Neural progenitor cell (in vitro differentiated cells): ENCODE data around the gene BTRC. TPM values are rescaled to one million over a fixed set of nuclear protein-coding genes. Genes with fewer than 3 reads are reported as not detected.

Experiments used
- DNase-seq: peaks from one replicate; pipeline ENCODE4 v3.0.0-alpha.2; 2016; ENCODE audit warnings: low spot score
- H2AFZ ChIP-seq: fragments of 200-600 bp; sonication (generic); replicated peaks from 2 replicates; pipeline ENCODE4 v1.6.1; 2016; ENCODE audit warnings: antibody characterized with exemption
- H3F3A ChIP-seq: fragments of 200-600 bp; sonication (generic); 2 replicates; pipeline ENCODE4 v1.6.1; 2016; ENCODE audit warnings: antibody characterized with exemption, low read depth
- H3K27ac ChIP-seq: fragments of 200-600 bp; sonication (generic); 2 replicates; pipeline ENCODE4 v1.5.1; 2016; ENCODE audit warnings: mild to moderate bottlenecking
- H3K27me3 ChIP-seq: fragments of 200-600 bp; sonication (generic); 2 replicates; pipeline ENCODE4 v1.6.1; 2016; ENCODE audit warnings: mild to moderate bottlenecking, moderate library complexity
- H3K36me3 ChIP-seq: fragments of 200-600 bp; sonication (generic); 2 replicates; pipeline ENCODE4 v1.5.1; 2016
- H3K4me1 ChIP-seq: fragments of 200-600 bp; sonication (generic); 2 replicates; pipeline ENCODE4 v1.6.1; 2016; ENCODE audit warnings: mixed run types
- H3K4me2 ChIP-seq: fragments of 200-600 bp; sonication (generic); 2 replicates; pipeline ENCODE4 v1.6.1; 2016
- H3K4me3 ChIP-seq: fragments of 200-600 bp; sonication (generic); 2 replicates; pipeline ENCODE4 v1.5.1; 2016
- H3K79me2 ChIP-seq: fragments of 200-600 bp; sonication (generic); 2 replicates; pipeline ENCODE4 v1.6.1; 2016; ENCODE audit warnings: low read depth
- H3K9ac ChIP-seq: fragments of 200-600 bp; sonication (generic); 2 replicates; pipeline ENCODE4 v1.6.1; 2016
- H3K9me3 ChIP-seq: fragments of 200-600 bp; sonication (generic); 2 replicates; pipeline ENCODE4 v1.5.1; 2016; ENCODE audit warnings: low read depth
- H4K20me1 ChIP-seq: fragments of 200-600 bp; sonication (generic); 2 replicates; pipeline ENCODE4 v1.6.1; 2016; ENCODE audit warnings: low read depth
- H3K27ac Mint-ChIP-seq: 3 replicates; pipeline ENCODE4 v1.8.0; 2021; ENCODE audit warnings: mixed read lengths
- H3K27me3 Mint-ChIP-seq: 2 replicates; pipeline ENCODE4 v1.8.0; 2022; ENCODE audit warnings: low read depth, mild to moderate bottlenecking, inconsistent platforms, moderate library complexity, mixed read lengths; ENCODE audit not compliant: insufficient read depth
- H3K36me3 Mint-ChIP-seq: 3 replicates; pipeline ENCODE4 v1.8.0; 2021; ENCODE audit warnings: mixed read lengths
- H3K4me1 Mint-ChIP-seq: 3 replicates; pipeline ENCODE4 v1.8.0; 2021; ENCODE audit warnings: mixed read lengths
- H3K4me3 Mint-ChIP-seq: 3 replicates; pipeline ENCODE4 v1.8.0; 2021; ENCODE audit warnings: mild to moderate bottlenecking, moderate library complexity, mixed read lengths
- H3K9me3 Mint-ChIP-seq: 3 replicates; pipeline ENCODE4 v1.8.0; 2020; ENCODE audit warnings: mixed read lengths
- EZH2 ChIP-seq: fragments of 200-600 bp; sonication (generic); IDR thresholded peaks from 2 replicates; pipeline ENCODE4 v1.6.1; 2017; ENCODE audit warnings: antibody characterized with exemption, mild to moderate bottlenecking, moderate library complexity
- EZH2phosphoT487 ChIP-seq: fragments of 200-600 bp; sonication (generic); IDR thresholded peaks from 2 replicates; pipeline ENCODE4 v1.6.1; 2017; ENCODE audit warnings: antibody characterized with exemption
- total RNA-seq: library from RNA; depleted of rRNA; stranded (reverse); fragments of >200 nt; gene quantifications from 2 replicates; pipeline ENCODE4 v1.2.3, GENCODE V29; 2015; ENCODE audit warnings: low replicate concordance
- TF ChIP-seq, protein P1 (sequence below): fragments of 200-600 bp; sonication (generic); IDR thresholded peaks from 2 replicates; pipeline ENCODE4 v1.5.1; 2017; ENCODE audit warnings: antibody characterized with exemption, mild to moderate bottlenecking

Gene BTRC
- total RNA-seq, 1 donor from 2014 or later, result 25.4 TPM

DNA sequence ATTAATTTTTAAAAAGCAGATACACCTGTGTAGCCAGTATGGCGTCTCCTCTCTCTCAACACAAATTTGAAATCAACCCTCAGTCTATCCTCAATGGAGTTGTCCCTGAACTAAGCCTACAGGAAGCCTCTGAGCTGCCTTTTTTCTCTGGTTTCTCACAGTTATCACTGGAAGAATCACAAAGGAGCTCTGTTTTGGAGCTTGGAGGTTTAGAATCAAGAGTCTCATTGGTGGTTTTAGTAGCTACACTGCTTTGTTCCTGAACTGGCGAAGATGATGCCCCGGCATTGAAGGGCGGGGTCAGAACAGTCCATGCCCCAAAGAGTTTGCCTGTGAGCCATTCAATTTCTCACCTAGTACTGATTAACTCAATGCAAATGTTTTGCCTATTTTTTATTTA lies 16.1 kb upstream of the BTRC start:
- Histone ChIP-seq H4K20me1 (no peaks in the 10 kb centered on the region), H3K79me2 (no peaks in the 10 kb centered on the region), H3K4me2 (no peak overlapping the region), H3K9ac (no peak overlapping the region), H3K4me3 (no peak overlapping the region), H3K9me3 (no peaks in the 10 kb centered on the region), H3F3A (no peaks in the 10 kb centered on the region), H3K27ac (no peak overlapping the region), H3K4me1 (no peaks in the 10 kb centered on the region), H3K27me3 (no peaks in the 10 kb centered on the region), H3K36me3 (no peaks in the 10 kb centered on the region), H2AFZ (no peak overlapping the region)
- H3K9me3 Mint-ChIP-seq, result no peaks in the 10 kb centered on the region
- no peak overlapping the region for H3K4me3 Mint-ChIP-seq
- peaks cover 6% of the 10 kb centered on the region for H3K27me3 Mint-ChIP-seq
- H3K36me3 Mint-ChIP-seq, result no peaks in the 10 kb centered on the region
- H3K4me1 Mint-ChIP-seq, result no peaks in the 10 kb centered on the region
- no peak overlapping the region for H3K27ac Mint-ChIP-seq
- no peak for DNase-seq
- no peak for TF ChIP-seq EZH2
- no peak for TF ChIP-seq EZH2phosphoT487
- TF ChIP-seq, protein P1, sequence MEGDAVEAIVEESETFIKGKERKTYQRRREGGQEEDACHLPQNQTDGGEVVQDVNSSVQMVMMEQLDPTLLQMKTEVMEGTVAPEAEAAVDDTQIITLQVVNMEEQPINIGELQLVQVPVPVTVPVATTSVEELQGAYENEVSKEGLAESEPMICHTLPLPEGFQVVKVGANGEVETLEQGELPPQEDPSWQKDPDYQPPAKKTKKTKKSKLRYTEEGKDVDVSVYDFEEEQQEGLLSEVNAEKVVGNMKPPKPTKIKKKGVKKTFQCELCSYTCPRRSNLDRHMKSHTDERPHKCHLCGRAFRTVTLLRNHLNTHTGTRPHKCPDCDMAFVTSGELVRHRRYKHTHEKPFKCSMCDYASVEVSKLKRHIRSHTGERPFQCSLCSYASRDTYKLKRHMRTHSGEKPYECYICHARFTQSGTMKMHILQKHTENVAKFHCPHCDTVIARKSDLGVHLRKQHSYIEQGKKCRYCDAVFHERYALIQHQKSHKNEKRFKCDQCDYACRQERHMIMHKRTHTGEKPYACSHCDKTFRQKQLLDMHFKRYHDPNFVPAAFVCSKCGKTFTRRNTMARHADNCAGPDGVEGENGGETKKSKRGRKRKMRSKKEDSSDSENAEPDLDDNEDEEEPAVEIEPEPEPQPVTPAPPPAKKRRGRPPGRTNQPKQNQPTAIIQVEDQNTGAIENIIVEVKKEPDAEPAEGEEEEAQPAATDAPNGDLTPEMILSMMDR, result no peak

DNA sequence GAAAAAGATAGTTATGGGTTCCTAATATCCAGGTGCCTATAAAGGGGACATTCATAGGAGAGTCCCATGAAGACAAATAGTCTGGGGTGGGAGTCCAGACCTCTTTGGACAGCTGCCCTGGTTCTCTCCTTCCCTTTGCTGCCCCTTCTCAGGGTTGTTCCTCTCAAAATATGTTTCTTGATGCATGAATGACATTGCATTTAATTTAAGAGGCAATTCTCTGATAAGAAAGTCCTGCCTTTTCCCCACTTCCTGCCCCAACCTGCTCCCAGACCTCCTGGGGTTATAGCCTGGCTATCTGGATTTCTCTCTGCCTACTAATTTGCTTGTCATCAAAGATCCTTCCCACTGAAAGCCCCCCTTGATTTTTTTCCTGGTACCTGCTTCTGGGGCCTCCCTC lies 12.5 kb upstream of the BTRC start:
- TF ChIP-seq EZH2phosphoT487 (no peak), EZH2 (no peak)
- H3K27ac Mint-ChIP-seq, result no peak overlapping the region
- no peaks in the 10 kb centered on the region for H3K4me1 Mint-ChIP-seq

DNA sequence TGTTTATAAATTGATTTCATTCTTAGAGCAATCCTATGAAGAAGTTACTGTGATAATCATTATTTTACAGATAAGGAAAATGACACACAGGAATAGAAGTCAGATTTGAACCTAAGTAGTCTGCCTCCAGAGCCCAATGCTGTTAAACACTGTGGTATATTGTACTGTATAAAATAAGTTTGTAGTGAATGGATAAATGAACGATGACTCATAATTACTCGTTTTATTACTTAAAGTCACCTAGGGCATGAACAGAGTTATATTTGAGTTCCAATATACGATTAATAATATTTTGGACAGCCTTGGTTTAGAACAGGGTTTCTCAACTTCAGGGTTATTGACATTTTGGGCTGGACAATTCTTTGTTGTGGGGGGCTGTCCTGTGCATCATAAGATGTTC lies 7.8 kb upstream of the BTRC start:
- Histone ChIP-seq H3K27ac (no peak overlapping the region), H3K4me1 (no peaks in the 10 kb centered on the region), H3K27me3 (peaks cover 6% of the 10 kb centered on the region), H4K20me1 (no peaks in the 10 kb centered on the region), H3K79me2 (no peaks in the 10 kb centered on the region), H2AFZ (no peak overlapping the region), H3K9me3 (no peaks in the 10 kb centered on the region), H3K9ac (no peak overlapping the region), H3K4me2 (no peak overlapping the region), H3F3A (peaks cover 7% of the 10 kb centered on the region), H3K36me3 (no peaks in the 10 kb centered on the region), H3K4me3 (no peak overlapping the region)
- no peaks in the 10 kb centered on the region for H3K36me3 Mint-ChIP-seq
- H3K27me3 Mint-ChIP-seq, result peaks cover under 1% of the 10 kb centered on the region
- H3K4me1 Mint-ChIP-seq, result peaks cover under 1% of the 10 kb centered on the region
- no peak for DNase-seq
- TF ChIP-seq, protein P1, result no peak
- no peak for TF ChIP-seq EZH2
- TF ChIP-seq EZH2phosphoT487, result no peak
- no peaks in the 10 kb centered on the region for H3K9me3 Mint-ChIP-seq
- H3K27ac Mint-ChIP-seq, result no peak overlapping the region
- no peak overlapping the region for H3K4me3 Mint-ChIP-seq

More for the DNA sequence above, 12.5 kb upstream of the BTRC start:
- H3F3A ChIP-seq, result no peaks in the 10 kb centered on the region
- H3K4me3 ChIP-seq, result no peak overlapping the region
- no peak overlapping the region for H3K27ac ChIP-seq
- no peaks in the 10 kb centered on the region for H3K36me3 Mint-ChIP-seq
- H2AFZ ChIP-seq, result no peak overlapping the region
- H3K27me3 ChIP-seq, result no peaks in the 10 kb centered on the region
- no peaks in the 10 kb centered on the region for H3K79me2 ChIP-seq
- no peak overlapping the region for H3K9ac ChIP-seq
- peaks cover 5% of the 10 kb centered on the region for H3K27me3 Mint-ChIP-seq
- H3K4me1 ChIP-seq, result no peaks in the 10 kb centered on the region
- H3K9me3 ChIP-seq, result no peaks in the 10 kb centered on the region
- H4K20me1 ChIP-seq, result no peaks in the 10 kb centered on the region
- no peak for DNase-seq
- no peak overlapping the region for H3K4me2 ChIP-seq
- H3K9me3 Mint-ChIP-seq, result no peaks in the 10 kb centered on the region
- H3K36me3 ChIP-seq, result no peaks in the 10 kb centered on the region
- H3K4me3 Mint-ChIP-seq, result no peak overlapping the region

DNA sequence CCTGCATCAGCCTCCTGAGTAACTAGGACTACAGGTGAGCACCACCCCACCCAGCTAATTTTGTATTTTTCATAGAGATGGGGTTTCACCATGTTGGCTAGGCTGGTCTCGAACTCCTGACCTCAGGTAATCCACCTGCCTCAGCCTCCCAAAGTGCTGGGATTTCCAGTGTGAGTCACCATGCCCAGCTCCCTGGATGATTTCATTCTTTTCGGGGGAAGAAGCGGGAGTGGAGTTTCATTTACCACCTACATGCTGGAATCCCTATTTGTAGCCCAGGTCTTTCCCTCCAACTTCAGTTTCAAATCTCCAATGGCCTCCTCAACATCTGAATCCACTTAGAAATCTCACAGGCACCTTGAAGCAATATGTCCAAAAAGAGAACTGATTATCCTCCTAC lies 2.9 kb upstream of the BTRC start:
- H3K36me3 Mint-ChIP-seq, result no peaks in the 10 kb centered on the region
- Histone ChIP-seq H4K20me1 (no peaks in the 10 kb centered on the region), H3K9ac (no peak overlapping the region), H3K9me3 (no peaks in the 10 kb centered on the region), H3K36me3 (no peaks in the 10 kb centered on the region), H2AFZ (no peak overlapping the region), H3K4me2 (no peak overlapping the region), H3K79me2 (peaks cover 13% of the 10 kb centered on the region), H3F3A (peaks cover 27% of the 10 kb centered on the region), H3K4me3 (no peak overlapping the region), H3K27me3 (peaks cover 6% of the 10 kb centered on the region), H3K27ac (no peak overlapping the region), H3K4me1 (peaks cover 12% of the 10 kb centered on the region)
- peaks cover 3% of the 10 kb centered on the region for H3K27me3 Mint-ChIP-seq
- H3K4me1 Mint-ChIP-seq, result peaks cover 22% of the 10 kb centered on the region
- DNase-seq, result no peak
- no peaks in the 10 kb centered on the region for H3K9me3 Mint-ChIP-seq
- no peak overlapping the region for H3K27ac Mint-ChIP-seq
- no peak overlapping the region for H3K4me3 Mint-ChIP-seq
- TF ChIP-seq, protein P1, result no peak
- no peak for TF ChIP-seq EZH2phosphoT487
- no peak for TF ChIP-seq EZH2
